Tibial nerve (tissue), 4 donors: ENCODE measurements around the gene ERBB2. TPM values are rescaled to one million over a fixed set of nuclear protein-coding genes. Genes with fewer than 3 reads are reported as not detected.
A peak's percentile ranks its signal among the peaks of the same experiment; 100 is the strongest.

Source experiments
- DNase-seq, 2 donors: peaks; one replicate each; pipeline ENCODE4 v3.0.0-alpha.2; 2019; ENCODE audit warnings: low spot score in 2 of 2
- H3K27ac ChIP-seq, 4 donors: fragments of 200-600 bp; sonication (generic) in 3 of 4; one replicate each; pipeline ENCODE4 v1.5.1; 2017 to 2019; ENCODE audit warnings: mild to moderate bottlenecking in 1 of 4
- H3K27me3 ChIP-seq, 2 donors: fragments of 200-600 bp; sonication (generic) in 1 of 2; one replicate each; pipeline versions ENCODE4 v1.5.1 to v1.6.0; 2017 to 2019
- H3K36me3 ChIP-seq, 3 donors: fragments of 200-600 bp; sonication (generic); one replicate each; pipeline ENCODE4 v1.5.1; 2018 to 2019
- H3K4me1 ChIP-seq, 4 donors: fragments of 200-600 bp; sonication (generic) in 3 of 4; one replicate each; pipeline ENCODE4 v1.5.1; 2017 to 2019
- H3K4me3 ChIP-seq, 4 donors: fragments of 200-600 bp; sonication (generic) in 3 of 4; one replicate each; pipeline ENCODE4 v1.5.1; 2017 to 2019; ENCODE audit warnings: mild to moderate bottlenecking in 1 of 4, moderate library complexity in 1 of 4
- H3K9me3 ChIP-seq, 4 donors: fragments of 200-600 bp; sonication (generic) in 3 of 4; one replicate each; pipeline ENCODE4 v1.5.1; 2017 to 2019
- CTCF ChIP-seq, 5 experiments: fragments of 200-600 bp in 3 of 5; fragments of 450-650 bp in 2 of 5; sonication (generic) in 3 of 5; IDR thresholded peaks; one replicate each; pipeline ENCODE4 v1.5.1; 2016 to 2019; ENCODE audit warnings: antibody characterized with exemption in 5 of 5, mild to moderate bottlenecking in 3 of 5, moderate library complexity in 2 of 5
- EP300 ChIP-seq, 2 donors: sonication (generic); formaldehyde crosslinking; IDR thresholded peaks; one replicate each; pipeline ENCODE4 v1.6.1; 2017; ENCODE audit warnings: antibody characterized with exemption in 2 of 2, mild to moderate bottlenecking in 1 of 2
- POLR2A ChIP-seq, 2 donors: fragments of 450-650 bp; IDR thresholded peaks; one replicate each; pipeline ENCODE4 v1.6.1; 2017; ENCODE audit warnings: antibody characterized with exemption in 2 of 2, mild to moderate bottlenecking in 2 of 2, moderate library complexity in 2 of 2
- WGBS, 2 donors: methylation state at CpG; one replicate each; pipeline ENCODE4 v1.1.5; 2018; 5-methylcytosine and 5-hydroxymethylcytosine counted together
- total RNA-seq, 4 donors: library from RNA; depleted of rRNA; stranded (reverse); fragments of >200 nt; gene quantifications; one replicate each; pipeline ENCODE4 v1.1.0, GENCODE V29; 2016

The ERBB2 gene
- total RNA-seq, 4 donors from 2014 or later, result 101 to 131 (median 114) TPM

DNA sequence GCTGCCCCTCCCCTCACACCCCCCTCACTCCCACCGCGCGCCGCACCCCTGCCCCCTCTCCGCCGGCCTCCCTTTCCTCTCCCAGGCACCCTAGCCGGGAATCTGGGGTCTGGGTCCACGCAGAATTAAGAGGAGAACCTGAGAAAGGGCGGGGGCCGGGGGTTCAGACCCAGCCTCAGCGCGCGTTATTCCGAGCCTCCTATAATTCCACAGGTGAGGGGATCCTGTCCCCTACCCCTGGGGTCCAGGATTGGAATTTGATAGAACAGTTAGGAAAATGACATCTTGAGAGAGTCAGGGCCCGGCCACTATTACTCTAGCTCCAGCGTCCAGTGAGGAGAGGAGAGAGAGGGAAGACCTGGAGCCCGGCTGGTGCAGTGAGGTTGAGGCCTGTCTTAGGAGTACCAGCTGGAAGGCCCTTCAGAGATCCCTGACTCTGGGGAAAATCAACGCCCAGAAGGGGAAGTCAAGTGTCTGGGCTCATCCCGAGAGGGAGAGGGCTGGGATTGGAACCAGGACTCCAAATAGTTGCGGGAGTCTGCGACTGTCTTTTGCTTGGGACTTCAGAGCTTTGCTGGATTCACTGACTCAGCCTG lies 55.2 kb downstream of the ERBB2 start:
- no peaks in the 10 kb centered on the region for H3K36me3 ChIP-seq
- 23 to 32% methylated on average over 18 to 21 of the region's 21 CpGs for WGBS, 2 donors
- peak in 1 of 2 donors; percentile 22 for DNase-seq
- H3K27me3 ChIP-seq, result peaks cover 0 to 5% of the 10 kb centered on the region in 2 donors
- H3K27ac ChIP-seq, result peak overlapping the region; percentile 87 to 97 (median 94)
- TF ChIP-seq EP300 (IDR thresholded peaks at IDR 0.05) (no peak), POLR2A (IDR thresholded peaks at IDR 0.05) (no peak), CTCF (IDR thresholded peaks at IDR 0.05) (no peak)
- no peaks in the 10 kb centered on the region for H3K9me3 ChIP-seq
- peaks cover 0 to 25% (median 7%) of the 10 kb centered on the region in 4 donors for H3K4me1 ChIP-seq
- H3K4me3 ChIP-seq, result peak overlapping the region; percentile 62 to 74 (median 65)

DNA sequence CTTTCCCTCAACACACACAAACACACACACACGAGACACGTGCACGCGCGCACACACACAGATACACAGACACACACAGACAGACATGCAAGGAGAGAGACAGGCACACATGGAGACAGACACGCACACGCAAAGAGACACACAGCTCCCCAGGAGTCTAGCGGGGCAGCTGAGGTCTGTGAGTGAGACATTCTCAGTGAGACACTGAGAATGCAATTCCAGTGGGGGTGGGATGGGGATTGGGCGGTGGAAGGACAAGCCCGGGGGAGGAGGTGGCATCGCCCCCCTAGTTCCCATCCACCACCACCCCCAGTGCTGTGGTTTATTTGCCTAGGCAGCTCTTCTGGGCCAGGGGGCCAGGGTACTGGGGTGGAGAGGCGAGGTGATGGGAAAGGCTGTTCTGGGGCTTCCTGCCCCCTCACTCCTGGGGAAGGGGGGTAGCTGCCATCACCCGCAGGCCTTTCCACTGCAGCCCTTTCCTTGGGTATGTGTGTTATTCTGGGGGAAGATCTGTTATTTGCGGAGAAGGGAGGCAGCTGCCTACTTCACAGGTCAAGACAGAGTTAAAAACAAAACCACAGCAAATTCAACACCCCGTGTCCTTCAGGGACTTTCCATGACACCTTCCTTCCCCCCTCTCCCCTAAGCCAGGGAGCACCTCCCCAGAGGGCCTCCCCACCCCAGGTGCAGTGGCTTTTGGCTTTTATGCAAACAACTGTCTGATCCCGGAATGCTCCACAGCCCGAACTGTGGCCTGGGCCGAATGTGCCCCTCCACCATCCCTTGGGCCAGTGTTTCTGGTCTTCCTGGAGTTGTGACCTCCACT lies 55.9 kb downstream of the ERBB2 start:
- Histone ChIP-seq H3K36me3 (no peaks in the 10 kb centered on the region), H3K27ac (peak overlapping the region in 3 of 4 donors; percentile 92 to 97 (median 96)), H3K4me1 (peaks cover 0 to 25% (median 7%) of the 10 kb centered on the region in 4 donors), H3K9me3 (no peaks in the 10 kb centered on the region), H3K27me3 (peaks cover 0 to 12% of the 10 kb centered on the region in 2 donors), H3K4me3 (peak overlapping the region in 1 of 4 donors; percentile 74)
- WGBS, 2 donors, result 57 to 62% methylated on average over 18 of the region's 18 CpGs
- no peak for DNase-seq
- no peak for TF ChIP-seq CTCF (IDR thresholded peaks at IDR 0.05)
- TF ChIP-seq POLR2A (IDR thresholded peaks at IDR 0.05), result no peak

GRCh38 chr17:39756380-39757079 lies 56.7 kb downstream of the ERBB2 start:
- Histone ChIP-seq H3K9me3 (no peaks in the 10 kb centered on the region), H3K27ac (peak overlapping the region in 1 of 4 donors; percentile 96), H3K4me1 (peaks cover 0 to 25% (median 7%) of the 10 kb centered on the region in 4 donors), H3K4me3 (no peak overlapping the region), H3K27me3 (peaks cover 0 to 17% of the 10 kb centered on the region in 2 donors), H3K36me3 (no peaks in the 10 kb centered on the region)
- 45 to 61% methylated on average over 7 of the region's 7 CpGs for WGBS, 2 donors
- no peak for DNase-seq
- no peak for TF ChIP-seq EP300 (IDR thresholded peaks at IDR 0.05)
- no peak for TF ChIP-seq CTCF (IDR thresholded peaks at IDR 0.05)
- TF ChIP-seq POLR2A (IDR thresholded peaks at IDR 0.05), result no peak

DNA sequence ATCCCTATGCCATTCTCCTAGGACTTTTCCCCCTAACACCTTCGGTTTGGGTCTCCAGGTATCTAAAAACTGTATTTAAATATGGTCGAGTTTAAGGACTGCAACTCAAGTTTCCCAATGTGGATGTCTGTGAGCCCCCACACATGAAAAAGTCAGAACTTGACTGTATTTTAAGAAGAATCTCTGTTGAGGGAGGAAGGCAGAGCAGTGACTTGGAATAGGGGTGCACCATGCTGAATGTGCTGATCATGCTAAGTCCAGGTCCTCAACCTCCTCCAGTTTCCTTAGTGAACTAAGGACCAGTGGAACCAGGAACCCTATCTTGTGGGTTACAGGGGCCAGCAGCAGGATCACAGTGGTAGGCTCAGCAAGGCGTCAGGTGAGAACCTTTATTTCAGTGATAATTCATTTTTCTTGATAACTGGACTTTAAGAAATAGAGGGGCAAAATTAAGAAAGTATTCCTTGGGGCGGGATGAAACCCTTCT lies 57.4 kb downstream of the ERBB2 start:
- no peak overlapping the region for H3K4me3 ChIP-seq
- H3K4me1 ChIP-seq, result peaks cover 0 to 25% (median 7%) of the 10 kb centered on the region in 4 donors
- TF ChIP-seq EP300 (IDR thresholded peaks at IDR 0.05) (no peak), CTCF (IDR thresholded peaks at IDR 0.05) (no peak), POLR2A (IDR thresholded peaks at IDR 0.05) (no peak)
- peaks cover 0 to 19% of the 10 kb centered on the region in 2 donors for H3K27me3 ChIP-seq
- WGBS, 2 donors, result 91 to 95% methylated on average over 4 of the region's 4 CpGs
- no peak overlapping the region for H3K27ac ChIP-seq
- no peaks in the 10 kb centered on the region for H3K9me3 ChIP-seq
- H3K36me3 ChIP-seq, result no peaks in the 10 kb centered on the region
- no peak for DNase-seq
